Pericardium fibroblast (primary cell): ENCODE results near the gene NONO. TPM values are rescaled to one million over a fixed set of nuclear protein-coding genes. Genes with fewer than 3 reads are reported as not detected.

Experiments
- total RNA-seq: library from RNA; depleted of rRNA; stranded (reverse); fragments of >200 nt; gene quantifications from 2 replicates; pipeline ENCODE4 v1.2.3, GENCODE V29; 2015

NONO gene
- total RNA-seq, result 225 and 251 TPM in 2 replicates

GRCh38 chrX:71283403-71284143 lies at the start of gene NONO:
Gene NONO, plus strand, starts transcription at chrX:71283635. Its CDS starts 7,003 bp downstream, at chrX:71290638.

GRCh38 chrX:71254092-71254963 lies 29.1 kb upstream of the NONO start, which contains the start of gene ZMYM3:
Gene ZMYM3, minus strand, starts transcription at chrX:71254140. Its CDS starts 885 bp downstream, at chrX:71253255.

GRCh38 chrX:71301195-71301924 lies 17.9 kb downstream of the NONO start, which contains the start of gene ITGB1BP2:
Gene ITGB1BP2, plus strand, starts transcription at chrX:71301750. Its CDS starts 57 bp downstream, at chrX:71301807.

Other genes starting within 250 kb of the NONO start
- 46.2 and 56.9 TPM in 2 replicates for gene SNX12, start 215.3 kb upstream of the NONO start, total RNA-seq
- gene FOXO4, start 187.8 kb upstream of the NONO start, total RNA-seq, result 2.7 and 4.1 TPM in 2 replicates
- not detected in 2 replicates for gene CXorf65, start 176.9 kb upstream of the NONO start, total RNA-seq
- not detected in 2 replicates for gene IL2RG, start 172.1 kb upstream of the NONO start, total RNA-seq
- 14.5 and 39.3 TPM in 2 replicates for gene MED12, start 165.0 kb upstream of the NONO start, total RNA-seq
- gene NLGN3, start 138.8 kb upstream of the NONO start, total RNA-seq, result 0.23 and 1.6 TPM in 2 replicates
- gene GJB1, start 60.4 kb upstream of the NONO start, total RNA-seq, result not detected in 2 replicates
- 16.3 and 19.0 TPM in 2 replicates for gene ZMYM3, start 29.5 kb upstream of the NONO start, total RNA-seq
- gene ITGB1BP2, start 18.1 kb downstream of the NONO start, total RNA-seq, result 0.23 and 2.0 TPM in 2 replicates
- gene TAF1, start 82.7 kb downstream of the NONO start, total RNA-seq, result 11.0 and 14.2 TPM in 2 replicates
- 53.9 and 56.9 TPM in 2 replicates for gene OGT, start 249.5 kb downstream of the NONO start, total RNA-seq